Left lung (tissue), 10 donors: Measurements from ENCODE around the gene ZNF236. TPM values are rescaled to one million over a fixed set of nuclear protein-coding genes. Genes with fewer than 3 reads are reported as not detected.

Source experiments
- ATAC-seq: fragments of 200-7000 bp; cut with Tn5 transposase; one replicate; pipeline ENCODE4 v1.9.1; 2020; ENCODE audit warnings: moderate library complexity
- DNase-seq, 4 donors: peaks; one replicate each; pipeline ENCODE4 v3.0.0-alpha.2; 2013 to 2020
- H3K27ac ChIP-seq, 2 donors: fragments of 200-600 bp; sonication (generic) in 1 of 2; one replicate each; pipeline versions ENCODE4 v1.5.0 to v1.8.0; 2020 to 2021
- H3K27me3 ChIP-seq, 2 donors: fragments of 200-600 bp; sonication (generic) in 1 of 2; one replicate each; pipeline versions ENCODE4 v1.5.0 to v1.8.0; 2020 to 2021
- H3K36me3 ChIP-seq, 2 donors: fragments of 200-600 bp; sonication (generic) in 1 of 2; one replicate each; pipeline versions ENCODE4 v1.5.0 to v1.8.0; 2020 to 2021
- H3K4me1 ChIP-seq, 2 donors: fragments of 200-600 bp; one replicate each; pipeline ENCODE4 v1.8.0; 2021
- H3K4me3 ChIP-seq, 2 donors: fragments of 200-600 bp; sonication (generic) in 1 of 2; one replicate each; pipeline versions ENCODE4 v1.5.0 to v1.8.0; 2020 to 2021; ENCODE audit warnings: mild to moderate bottlenecking in 1 of 2
- H3K9me3 ChIP-seq, 2 donors: fragments of 200-600 bp; sonication (generic) in 1 of 2; one replicate each; pipeline versions ENCODE4 v1.5.0 to v1.8.0; 2020 to 2021
- CTCF ChIP-seq, 2 donors: fragments of 200-600 bp; sonication (generic) in 1 of 2; IDR thresholded peaks; one replicate each; pipeline versions ENCODE4 v1.5.0 to v1.8.0; 2021; ENCODE audit warnings: antibody characterized with exemption in 2 of 2
- intact Hi-C, 2 donors: fragments of 100-400 bp; cut with DNase I; formaldehyde crosslinking; loops; one replicate each; pipeline versions ENCODE4 v1.11.2 to v1.14.2; 2022
- polyA plus RNA-seq, 6 donors: library from polyadenylated mRNA; unstranded; fragments of 120-200 nt; gene quantifications; one replicate each; pipeline ENCODE4 v1.2.1, GENCODE V29; 2013; ENCODE audit not compliant: insufficient read length in 6 of 6
- total RNA-seq, 2 donors: library from RNA; stranded (reverse); fragmentation: NEBNext Ultra II Directional; extraction: Animal tissue kit (Norgen Biotek cat#: 25700); gene quantifications; one replicate each; pipeline ENCODE4 v1.2.1, GENCODE V29; 2021
- donor health status: DM: no; HTN: yes; CAD: no.
- donor health status: DM: no; HTN: no; CAD: no.

Gene ZNF236
- total and polyA plus RNA-seq, 8 donors = 10.9 to 15.1 (median 12.5) TPM

DNA sequence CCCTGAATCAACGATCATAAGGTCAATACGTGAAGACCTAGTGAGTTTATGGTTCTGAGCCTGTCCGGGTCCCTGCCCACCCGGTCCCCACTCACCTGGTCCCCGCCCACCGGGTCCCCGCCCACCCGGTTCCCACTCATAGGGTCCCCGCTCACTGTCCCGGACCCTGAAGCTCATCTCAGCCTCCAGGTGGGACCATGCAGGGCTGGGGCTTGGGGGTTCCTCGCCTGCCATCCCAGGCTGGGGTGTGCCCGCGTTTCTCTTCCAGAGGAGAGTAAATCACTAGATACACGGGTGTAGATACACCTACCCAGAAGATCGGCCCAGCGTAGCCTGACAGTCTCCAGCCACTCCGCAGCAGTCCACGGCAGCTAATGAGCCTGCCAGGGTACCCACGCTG, 178.7 kb downstream of the ZNF236 start:
- intact Hi-C loops = no loop called here

DNA sequence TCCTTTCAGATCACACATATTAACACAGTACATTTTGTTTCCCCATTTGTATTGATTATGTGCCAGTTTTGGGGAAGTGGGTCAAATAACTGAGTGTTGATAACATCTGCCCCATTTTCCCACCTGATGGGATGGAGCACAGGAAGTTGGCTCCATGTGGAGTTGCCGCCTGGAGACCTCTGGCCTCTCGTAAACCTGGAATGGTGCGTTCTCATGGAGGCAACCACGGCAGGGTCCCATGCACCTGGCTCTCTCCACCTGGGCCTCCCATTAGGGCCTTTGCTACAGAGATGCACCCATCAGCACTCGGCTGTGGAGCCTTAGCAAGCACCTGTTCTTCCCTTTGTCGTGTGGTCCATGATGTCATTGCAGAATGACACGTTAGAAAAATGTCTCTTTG, 179.6 kb downstream of the ZNF236 start:
- no peak for TF ChIP-seq CTCF (IDR thresholded peaks at IDR 0.05)
- intact Hi-C loops = no loop called here
- no peak for ATAC-seq

More for the DNA sequence above, 178.7 kb downstream of the ZNF236 start:
- Histone ChIP-seq H3K9me3 (no peaks in the 10 kb centered on the region), H3K27ac (no peak overlapping the region), H3K27me3 (no peaks in the 10 kb centered on the region), H3K36me3 (no peaks in the 10 kb centered on the region), H3K4me1 (peaks cover 0 to 31% of the 10 kb centered on the region in 2 donors), H3K4me3 (no peak overlapping the region)
- peak in 1 of 4 donors; percentile 72 for DNase-seq
- TF ChIP-seq CTCF (IDR thresholded peaks at IDR 0.05) = no peak
- ATAC-seq = no peak

DNA sequence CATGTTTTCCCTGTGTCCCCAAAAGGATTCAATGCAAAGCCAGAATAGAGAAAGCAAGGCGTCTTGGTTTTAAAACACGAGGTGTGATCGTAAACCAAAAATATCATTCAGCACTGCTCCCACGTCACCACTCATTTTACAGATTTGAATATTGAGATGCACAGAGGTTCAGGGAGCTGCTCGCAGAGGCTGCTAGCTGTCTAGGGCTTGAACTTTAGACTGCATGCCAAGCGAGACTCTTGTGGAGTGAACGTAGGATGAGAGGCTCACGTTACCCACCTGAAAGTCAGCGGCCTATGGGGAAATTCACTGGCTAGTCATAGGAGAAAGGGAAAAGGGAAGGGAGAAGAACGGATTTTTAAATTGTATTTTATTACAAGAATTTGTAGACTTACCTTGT, 180.1 kb downstream of the ZNF236 start:
- no peaks in the 10 kb centered on the region for H3K9me3 ChIP-seq
- no peak for TF ChIP-seq CTCF (IDR thresholded peaks at IDR 0.05)
- ATAC-seq = no peak
- DNase-seq = no peak
- no peaks in the 10 kb centered on the region for H3K27me3 ChIP-seq
- intact Hi-C loops = no loop called here
- no peaks in the 10 kb centered on the region for H3K36me3 ChIP-seq
- H3K27ac ChIP-seq = no peak overlapping the region
- no peak overlapping the region for H3K4me3 ChIP-seq
- H3K4me1 ChIP-seq = peaks cover 0 to 45% of the 10 kb centered on the region in 2 donors

More for the DNA sequence above, 179.6 kb downstream of the ZNF236 start:
- Histone ChIP-seq H3K27ac (no peak overlapping the region), H3K4me3 (no peak overlapping the region), H3K9me3 (no peaks in the 10 kb centered on the region), H3K4me1 (peaks cover 0 to 40% of the 10 kb centered on the region in 2 donors), H3K27me3 (no peaks in the 10 kb centered on the region), H3K36me3 (no peaks in the 10 kb centered on the region)
- no peak for DNase-seq

GRCh38 chr18:77003316-77003715, 181.0 kb downstream of the ZNF236 start:
- peaks cover 0 to 46% of the 10 kb centered on the region in 2 donors for H3K4me1 ChIP-seq
- peaks cover 0 to 3% of the 10 kb centered on the region in 2 donors for H3K36me3 ChIP-seq
- H3K27ac ChIP-seq = no peak overlapping the region
- no peak overlapping the region for H3K4me3 ChIP-seq
- no peak for TF ChIP-seq CTCF (IDR thresholded peaks at IDR 0.05)
- intact Hi-C loops = no loop called here
- H3K27me3 ChIP-seq = no peaks in the 10 kb centered on the region
- DNase-seq (no peak), ATAC-seq (no peak)
- no peaks in the 10 kb centered on the region for H3K9me3 ChIP-seq

DNA sequence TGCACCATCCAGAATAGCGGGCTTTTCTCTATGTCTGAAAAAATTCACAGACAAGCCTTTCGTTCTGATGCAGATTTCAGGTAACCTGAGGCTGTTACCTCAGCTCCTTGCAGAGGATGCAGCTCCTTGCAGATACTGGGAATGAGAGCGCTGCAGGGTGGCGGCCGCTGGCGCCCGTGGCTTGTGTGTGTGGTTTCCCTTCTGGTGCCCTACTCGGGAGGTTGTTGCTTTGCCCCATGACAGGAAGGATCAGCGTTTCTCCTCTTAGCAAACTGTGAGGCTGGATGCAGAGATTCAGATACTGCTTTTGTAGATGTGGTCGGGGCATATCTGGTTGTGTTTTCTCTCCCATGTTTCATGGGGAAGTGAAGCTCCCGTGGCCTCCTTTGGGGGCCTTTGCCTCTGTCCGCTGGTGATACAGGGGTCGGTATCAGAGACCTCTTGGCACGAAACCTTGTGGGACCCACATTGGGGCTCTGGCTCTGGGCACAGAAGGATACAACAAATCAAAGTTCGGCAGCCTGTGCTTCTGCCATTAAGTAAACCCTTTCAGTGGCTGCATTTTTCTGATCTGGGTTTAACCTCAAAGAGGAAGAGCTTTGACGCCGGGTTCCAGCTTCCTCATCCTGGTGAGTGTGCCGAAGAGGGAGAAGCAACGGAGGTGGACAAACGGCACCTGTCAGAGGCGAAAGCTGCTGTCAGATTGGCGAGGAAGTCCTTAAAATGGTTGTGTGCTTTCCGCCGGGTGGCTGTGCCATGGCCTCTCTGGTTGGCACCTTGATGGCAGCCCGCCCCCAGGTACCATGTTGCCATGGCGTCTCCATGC, 182.4 kb downstream of the ZNF236 start:
- H3K4me1 ChIP-seq = peaks cover 0 to 46% of the 10 kb centered on the region in 2 donors
- no peaks in the 10 kb centered on the region for H3K9me3 ChIP-seq
- H3K4me3 ChIP-seq = peak overlapping the region in 1 of 2 donors; percentile 8
- intact Hi-C loops = loop anchor here in 1 of 2 donors (5.0 kb wide), 1 partner anchor 48 kb away; no protein-coding TSS in a partner anchor
- DNase-seq = peak in 1 of 4 donors; percentile 80
- peak; percentile 13 for ATAC-seq
- no peaks in the 10 kb centered on the region for H3K27me3 ChIP-seq
- peak overlapping the region; percentile 33 to 82 for H3K27ac ChIP-seq
- peaks cover 0 to 17% of the 10 kb centered on the region in 2 donors for H3K36me3 ChIP-seq
- TF ChIP-seq CTCF (IDR thresholded peaks at IDR 0.05) = no peak
